Hypothalamus (tissue), 51 donors: Measurements from ENCODE around the gene EID1.
"Not testable (repeated sequence)": the region's sequence is repeated elsewhere in the genome, so short reads cannot be mapped to it uniquely, and the experiment has no call there.

Source experiments
- DNase-seq, 51 donors: peaks; one replicate each; lab custom pipeline; 2025; lab: John Stamatoyannopoulos, UW

Gene EID1

DNA sequence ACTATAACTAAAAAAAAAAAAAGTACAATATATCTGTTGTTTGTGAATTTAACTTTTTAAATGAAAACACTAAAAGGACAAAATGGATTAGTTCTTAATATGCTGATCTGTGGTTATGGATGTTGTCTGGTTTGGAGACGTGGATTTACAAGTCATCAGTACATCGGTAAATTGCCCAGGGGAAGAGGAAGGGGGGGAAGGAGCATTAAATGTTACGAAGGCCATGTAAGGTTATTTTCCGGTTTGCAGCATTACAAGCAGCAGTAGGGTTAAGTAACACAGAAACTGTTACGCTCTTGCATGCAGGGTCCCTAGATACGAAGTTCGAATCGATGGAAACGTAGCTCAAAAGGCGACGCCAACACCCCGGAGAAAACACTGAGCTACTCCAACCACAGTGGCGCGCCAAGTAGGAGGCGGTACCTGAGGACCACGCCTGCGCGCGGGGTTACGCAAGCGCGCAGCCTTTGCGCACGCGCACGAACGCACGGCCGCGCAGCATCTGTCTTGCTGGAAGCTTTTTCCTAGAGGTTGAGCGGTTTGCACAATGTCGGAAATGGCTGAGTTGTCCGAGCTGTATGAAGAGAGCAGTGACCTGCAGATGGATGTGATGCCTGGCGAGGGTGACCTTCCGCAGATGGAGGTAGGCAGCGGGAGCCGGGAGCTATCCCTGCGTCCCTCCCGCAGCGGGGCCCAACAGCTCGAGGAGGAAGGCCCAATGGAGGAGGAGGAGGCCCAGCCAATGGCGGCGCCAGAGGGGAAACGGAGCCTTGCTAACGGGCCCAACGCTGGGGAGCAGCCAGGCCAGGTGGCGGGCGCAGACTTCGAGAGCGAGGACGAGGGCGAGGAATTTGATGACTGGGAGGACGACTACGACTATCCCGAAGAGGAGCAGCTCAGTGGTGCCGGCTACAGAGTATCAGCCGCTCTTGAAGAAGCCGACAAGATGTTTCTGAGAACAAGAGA lies at the start of gene EID1:
EID1 (plus strand) TSS at position 505 of the 966 bp plus-strand sequence; CDS start at position 548, 43 bp downstream.
- DNase-seq, result peak; percentile 67 to 98 (median 87)

DNA sequence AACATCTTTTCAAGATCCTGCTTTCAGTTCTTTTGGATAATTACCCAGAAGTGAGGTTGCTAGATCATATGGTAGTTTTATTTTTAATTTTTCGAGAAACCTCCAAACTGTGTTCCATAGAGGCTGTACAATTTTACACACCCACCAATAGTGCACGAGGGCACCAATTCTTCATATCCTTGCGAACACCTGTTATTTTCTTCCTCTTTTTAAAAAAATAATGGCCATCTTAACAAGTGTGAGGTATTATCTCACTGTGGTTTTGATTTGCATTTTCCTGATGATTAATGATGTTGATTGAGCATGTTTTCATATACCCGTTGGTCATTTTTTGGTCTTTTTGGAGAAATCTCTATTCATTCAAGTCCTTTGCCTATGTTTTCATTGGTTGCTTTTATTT lies 49.5 kb upstream of the EID1 start:
- DNase-seq, result no peak

GRCh38 chr15:48828906-48829305 lies 49.0 kb upstream of the EID1 start:
- no peak for DNase-seq

DNA sequence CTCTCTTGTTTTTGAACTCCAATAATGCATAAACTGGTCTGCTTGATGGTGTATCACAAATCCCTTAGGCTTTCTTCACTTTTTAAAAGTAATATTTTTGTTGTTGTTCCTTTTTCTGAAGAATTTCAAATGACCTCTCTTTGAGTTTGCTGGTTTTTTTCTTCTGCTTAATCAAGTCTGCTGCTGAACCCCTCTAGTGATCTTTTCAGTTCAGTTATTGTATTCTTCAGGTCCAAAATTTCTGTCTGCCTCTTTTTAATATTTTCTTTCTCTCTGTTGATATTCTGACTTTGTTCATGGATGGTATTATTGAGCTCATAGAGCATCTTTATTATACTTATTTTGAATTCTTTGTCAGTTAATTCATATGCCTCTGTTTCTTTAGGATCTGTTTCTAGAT lies 45.3 kb upstream of the EID1 start:
- DNase-seq, result no peak

DNA sequence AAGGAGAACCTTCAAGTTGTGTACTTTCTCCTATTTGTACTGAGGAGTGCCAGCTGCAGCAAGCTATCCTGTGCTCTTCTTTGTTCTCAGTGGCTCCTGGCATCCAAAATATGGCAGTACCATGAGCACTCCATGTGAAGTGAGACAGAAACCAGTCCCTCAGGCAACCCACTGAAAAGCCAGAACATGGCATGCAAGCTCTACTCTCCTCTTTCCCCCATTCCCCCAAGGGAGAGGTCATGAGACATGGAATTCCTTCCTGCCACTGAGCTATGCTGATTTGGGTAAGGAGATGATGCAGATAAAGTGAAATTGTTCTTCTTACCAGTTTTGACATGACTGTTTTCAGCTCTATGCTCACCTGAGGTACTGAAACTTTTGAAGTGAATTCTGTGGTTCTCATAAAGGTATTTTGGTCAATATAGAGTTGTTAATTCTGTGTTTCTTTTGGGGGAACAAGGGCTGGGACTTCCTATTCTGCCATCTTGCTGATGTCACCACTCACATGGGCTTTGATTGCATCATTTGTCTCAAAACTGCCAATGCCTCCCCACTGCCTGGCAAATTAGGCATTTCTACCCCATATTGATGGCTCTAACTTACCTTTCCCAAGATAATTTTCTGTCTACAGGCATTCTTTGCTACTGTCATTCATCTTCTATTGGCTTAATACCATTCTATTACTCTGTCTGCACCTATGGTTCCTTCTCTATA lies 44.3 kb upstream of the EID1 start:
- no peak for DNase-seq

DNA sequence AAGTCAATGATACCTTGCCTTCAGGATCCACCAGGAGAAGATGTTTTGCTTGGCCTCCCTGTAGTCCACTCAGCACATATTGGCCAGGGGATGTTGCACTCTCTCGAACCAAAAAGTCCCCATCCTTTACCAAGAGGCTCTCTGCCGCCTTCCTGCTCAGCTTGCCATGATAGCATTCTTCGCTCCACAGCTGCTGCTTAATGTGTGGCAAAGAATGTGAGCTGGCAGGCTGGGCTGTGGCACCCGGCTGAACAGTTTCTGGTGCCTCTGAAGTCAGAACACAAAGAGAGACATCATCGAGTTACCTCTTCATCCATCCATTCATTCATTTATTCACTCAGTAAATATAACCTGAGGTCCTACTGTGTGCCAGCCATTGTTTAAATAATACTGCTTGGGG lies 43.2 kb upstream of the EID1 start:
- DNase-seq, result no peak

GRCh38 chr15:48842501-48842900 lies 35.4 kb upstream of the EID1 start:
- DNase-seq, result no peak

DNA sequence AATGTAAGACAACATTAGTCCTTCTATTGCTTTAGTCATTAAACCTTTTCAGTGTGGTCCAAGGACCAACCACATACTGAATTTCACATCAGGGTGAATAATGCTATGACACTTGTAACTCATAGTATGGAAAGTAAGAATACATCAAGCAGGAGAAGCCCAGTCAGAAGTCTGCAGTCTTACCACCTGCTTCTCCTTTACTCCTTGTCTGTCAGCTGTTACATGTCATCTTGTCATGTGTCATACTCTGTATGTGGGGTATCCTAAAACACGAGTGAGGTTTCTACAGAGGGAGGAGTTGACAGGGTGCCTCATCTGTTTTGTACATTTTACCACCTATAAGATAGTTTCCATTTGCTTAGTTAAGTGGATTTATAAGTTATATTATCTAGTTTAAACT lies 32.8 kb upstream of the EID1 start:
- no peak for DNase-seq

GRCh38 chr15:48850648-48851047 lies 27.3 kb upstream of the EID1 start:
- DNase-seq, result no peak

- DNase-seq, result no peak
These were observed 26.0 kb upstream of the EID1 start for GRCh38 chr15:48851956-48852355.

DNA sequence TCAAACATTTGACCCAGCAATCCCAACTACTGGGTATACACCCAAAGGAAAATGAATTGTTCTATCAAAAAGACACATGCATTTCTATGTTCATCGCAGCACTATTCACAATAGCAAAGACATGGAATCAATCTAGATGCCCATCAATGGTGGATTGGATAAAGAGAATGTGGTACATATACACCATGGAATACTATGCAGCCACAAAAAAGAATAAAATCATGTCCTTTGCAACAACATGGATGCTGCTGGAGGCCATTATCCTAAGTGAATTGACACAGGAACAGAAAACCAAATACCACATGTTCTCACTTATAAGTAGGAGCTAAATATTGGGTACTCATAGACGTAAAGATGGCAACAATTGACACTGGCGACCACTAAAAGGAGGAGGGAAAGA lies 23.5 kb upstream of the EID1 start:
- DNase-seq, result not testable (repeated sequence)

GRCh38 chr15:48855501-48856440 lies 22.2 kb upstream of the EID1 start:
- peak in 5 of 51 donors; percentile 5 to 22 (median 18) for DNase-seq

GRCh38 chr15:48856942-48857341 lies 21.0 kb upstream of the EID1 start:
- DNase-seq, result no peak

GRCh38 chr15:48858401-48858800 lies 19.5 kb upstream of the EID1 start:
- no peak for DNase-seq

DNA sequence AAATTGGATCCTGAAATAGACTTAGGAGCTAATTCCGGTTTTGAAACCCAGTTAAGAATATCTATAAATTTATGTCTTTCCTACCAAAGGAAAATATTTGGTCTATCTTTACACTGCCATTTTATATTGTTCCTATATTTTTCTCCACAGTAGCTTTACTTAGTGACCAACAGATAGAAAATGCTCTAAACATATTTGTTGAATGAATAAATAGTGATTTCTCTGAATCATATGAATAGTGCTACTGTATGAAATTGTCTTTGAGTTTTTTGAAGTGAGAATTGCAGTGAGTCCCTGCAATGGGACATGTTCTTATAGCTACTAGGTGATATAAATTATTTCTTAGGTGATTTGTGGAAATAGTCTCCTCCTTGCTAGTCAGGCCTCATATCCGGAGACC lies 18.5 kb upstream of the EID1 start:
- no peak for DNase-seq

- DNase-seq, result peak in 7 of 51 donors; percentile 9 to 43 (median 34)
These were observed 16.0 kb upstream of the EID1 start for GRCh38 chr15:48861813-48862431.

DNA sequence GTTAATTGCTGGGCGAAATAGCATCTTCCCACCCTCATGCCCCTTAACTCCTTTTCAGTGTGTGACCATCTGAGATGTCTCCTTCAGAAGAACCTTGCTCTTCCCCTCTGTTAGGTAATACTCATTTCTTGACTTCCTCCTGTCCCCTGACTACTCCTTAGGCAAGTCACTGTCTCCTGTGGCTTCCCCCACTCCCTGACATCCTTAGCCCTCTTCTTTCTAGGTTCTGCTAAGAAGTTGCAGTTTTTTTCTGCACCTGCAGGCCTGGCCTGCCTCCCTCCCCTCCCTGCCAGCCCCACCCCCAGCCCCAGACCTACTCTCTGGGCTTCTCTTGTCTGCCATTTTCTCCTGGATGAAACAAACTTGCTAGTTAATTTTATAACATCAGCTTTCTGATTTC lies 15.2 kb upstream of the EID1 start:
- DNase-seq, result no peak

DNA sequence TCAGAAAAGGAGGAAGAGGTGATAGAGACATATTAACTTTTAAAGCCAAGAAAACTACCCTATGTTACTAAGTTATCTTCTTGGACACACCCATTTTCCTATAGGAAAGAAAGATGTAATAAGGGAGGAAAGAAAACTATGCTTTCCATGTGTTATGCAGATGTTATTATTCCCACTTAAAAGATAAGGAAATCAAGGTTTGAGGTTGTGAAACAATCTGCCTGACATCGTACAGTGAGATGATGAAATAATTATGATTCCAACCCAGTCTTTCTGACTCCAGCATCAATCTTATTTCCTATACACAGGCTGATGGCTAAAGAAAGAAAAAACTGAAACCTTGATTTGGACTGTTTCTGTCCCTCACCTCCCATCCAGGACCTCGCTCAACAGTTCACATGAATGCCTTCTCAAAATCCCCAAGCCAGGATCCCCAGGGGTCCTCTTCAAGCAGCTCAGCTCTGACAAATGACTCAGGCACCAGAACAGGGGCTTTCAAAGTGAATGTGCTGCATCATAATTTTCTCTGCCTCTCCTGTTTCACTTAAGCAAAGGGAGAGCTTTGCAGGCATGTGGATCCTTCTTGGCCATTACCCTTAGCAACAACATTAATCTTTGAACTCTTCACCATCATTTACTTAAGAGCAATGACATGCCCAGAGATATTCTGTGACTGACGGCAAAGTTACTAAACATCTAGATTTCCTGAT lies 12.4 kb upstream of the EID1 start:
- no peak for DNase-seq

DNA sequence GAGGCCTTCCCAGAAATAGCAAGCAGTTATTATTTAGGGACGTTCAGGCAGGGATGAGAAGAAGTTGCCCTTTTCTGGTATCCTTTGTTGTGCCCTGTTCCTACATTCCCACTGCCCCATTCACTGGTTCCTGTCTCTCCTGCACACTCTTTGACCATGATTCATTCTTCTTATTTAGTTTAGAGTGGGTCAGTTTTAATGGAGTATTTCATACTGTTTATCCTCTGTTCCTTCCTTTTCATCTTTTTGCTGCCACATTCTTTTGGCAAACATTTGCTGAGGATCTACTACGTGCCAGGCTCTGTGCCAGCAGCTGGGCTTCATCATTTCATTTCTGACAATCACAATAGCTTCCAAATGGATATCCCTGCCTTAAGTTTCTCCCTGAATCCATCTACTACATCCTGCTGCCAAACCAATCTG lies 11.8 kb upstream of the EID1 start:
- no peak for DNase-seq

- DNase-seq, result no peak
These were observed 9.9 kb upstream of the EID1 start for GRCh38 chr15:48868023-48868422.
